Heart right ventricle (tissue), 16 donors: ENCODE data around the gene LRP1B. TPM values are rescaled to one million over a fixed set of nuclear protein-coding genes. Genes with fewer than 3 reads are reported as not detected.

ENCODE experiments used
- ATAC-seq, 8 donors: fragments of 200-7000 bp; cut with Tn5 transposase; one replicate each; pipeline ENCODE4 v1.9.1; 2020; ENCODE audit warnings: mild to moderate bottlenecking in 8 of 8, moderate library complexity in 8 of 8, moderate number of reproducible peaks in 1 of 8
- DNase-seq, 2 donors: peaks; one replicate each; pipeline ENCODE4 v3.0.0-alpha.2; 2020
- H3K27ac ChIP-seq, 10 donors: fragments of 200-600 bp; sonication (generic) in 2 of 10; one replicate each; pipeline versions ENCODE4 v1.5.0 to v1.8.0; 2020 to 2022; ENCODE audit warnings: mild to moderate bottlenecking in 3 of 10
- H3K27me3 ChIP-seq, 7 donors: fragments of 200-600 bp; one replicate each; pipeline ENCODE4 v1.8.0; 2021 to 2022; ENCODE audit warnings: mild to moderate bottlenecking in 2 of 7
- H3K36me3 ChIP-seq, 9 donors: fragments of 200-600 bp; sonication (generic) in 1 of 9; one replicate each; pipeline versions ENCODE4 v1.5.0 to v1.8.0; 2020 to 2022; ENCODE audit warnings: mild to moderate bottlenecking in 2 of 9
- H3K4me1 ChIP-seq, 9 donors: fragments of 200-600 bp; sonication (generic) in 1 of 9; one replicate each; pipeline versions ENCODE4 v1.5.0 to v1.8.0; 2020 to 2022; ENCODE audit warnings: mild to moderate bottlenecking in 4 of 9
- H3K4me3 ChIP-seq, 10 donors: fragments of 200-600 bp; sonication (generic) in 2 of 10; one replicate each; pipeline versions ENCODE4 v1.5.0 to v1.8.0; 2020 to 2022; ENCODE audit warnings: mild to moderate bottlenecking in 7 of 10, moderate library complexity in 2 of 10
- H3K9me3 ChIP-seq, 11 donors: fragments of 200-600 bp in 10 of 11; sonication (generic) in 2 of 11; one replicate each; pipeline versions ENCODE4 v1.5.0 to v1.8.0; 2013 to 2022; ENCODE audit warnings: mild to moderate bottlenecking in 2 of 11, control low read depth in 1 of 11, moderate library complexity in 1 of 11
- WGBS, 2 donors: extraction: QIAGEN DNeasy Blood & Tissue Kit; methylation state at CpG; one replicate each; pipeline ENCODE4 v1.1.7; 2013; ENCODE audit warnings: inconsistent platforms in 1 of 2; 5-methylcytosine and 5-hydroxymethylcytosine counted together
- intact Hi-C, 10 donors: fragments of 100-400 bp; cut with DNase I; formaldehyde crosslinking; loops; one replicate each; pipeline versions ENCODE4 v1.11.1 to v1.14.2; 2022
- polyA plus RNA-seq, 2 donors: library from polyadenylated mRNA; stranded (reverse); fragments of 200-250 nt; gene quantifications; one replicate each; pipeline ENCODE4 v1.2.3, GENCODE V29; 2013
- total RNA-seq, 10 donors: library from RNA; stranded (reverse); fragmentation: NEBNext Ultra II Directional in 3 of 10; extraction: Animal tissue kit (Norgen Biotek cat#: 25700) in 3 of 10; gene quantifications; one replicate each; pipeline versions ENCODE4 v1.2.1 to v1.2.4, GENCODE V29; 2021 to 2023
- TF ChIP-seq, protein P1 (sequence below), 9 donors: fragments of 200-600 bp; sonication (generic) in 2 of 9; IDR thresholded peaks; one replicate each; pipeline versions ENCODE4 v1.5.0 to v1.8.0; 2021 to 2022; ENCODE audit warnings: antibody characterized with exemption in 9 of 9, mild to moderate bottlenecking in 5 of 9, moderate library complexity in 1 of 9
- donor health status: Arrhythmogenic right ventricular cardiomyopathy.
- donor health status: ischemic (EF 13 %, LVEDD 7.1; RV severe dilation, severe dysfunction).
- donor health status: healthy with polysubstance abuse.
- donor health status: DM: no; HTN: yes; CAD: no.
- donor health status: DM: no; HTN: no; CAD: no.
- donor health status: ischemic (EF 25% LVEDD 6.9; RV normal size, moderate dysfunction).
- donor health status: ischemic (EF 25% LVEDD 5.7; RV mildly dilated, moderate dysfunction).
- donor health status: healthy.
- donor health status: DM: yes; HTN: yes; CAD: no.
- donor health status: Ischemic cardiomyopathy.
- donor health status: ischemic (EF 35%, LVEDD 5.7; RV mildly dilated, moderate dysfunction).
- donor health status: nonischemic (EF 11% LVEDD 7.7; RV severe dilation, severe dysfunction).
- donor health status: DM: yes; HTN: yes; CAD: no.
- donor health status: PGD.
- donor health status: ischemic (EF 29% LVEDD 5.4; RV normal size, mild dysfunction).
- donor health status: nonischemic (EF 23%, LVEDD 6.1; RV moderate dilation, normal function).

The LRP1B gene
- total and polyA plus RNA-seq, 12 donors, result 0.02 to 0.27 (median 0.14) TPM; not detected in 1

- H3K9me3 ChIP-seq, result no peaks in the 10 kb centered on the region
- H3K36me3 ChIP-seq, result no peaks in the 10 kb centered on the region
- no peak overlapping the region for H3K4me3 ChIP-seq
- no peak for ATAC-seq
- no peak overlapping the region for H3K27ac ChIP-seq
- no peaks in the 10 kb centered on the region for H3K27me3 ChIP-seq
- intact Hi-C loops, result no loop called here
- H3K4me1 ChIP-seq, result no peaks in the 10 kb centered on the region
- DNase-seq, result no peak
- 80 to 81% methylated on average over 1 of the region's 1 CpG for WGBS, 2 donors
- TF ChIP-seq, protein P1, sequence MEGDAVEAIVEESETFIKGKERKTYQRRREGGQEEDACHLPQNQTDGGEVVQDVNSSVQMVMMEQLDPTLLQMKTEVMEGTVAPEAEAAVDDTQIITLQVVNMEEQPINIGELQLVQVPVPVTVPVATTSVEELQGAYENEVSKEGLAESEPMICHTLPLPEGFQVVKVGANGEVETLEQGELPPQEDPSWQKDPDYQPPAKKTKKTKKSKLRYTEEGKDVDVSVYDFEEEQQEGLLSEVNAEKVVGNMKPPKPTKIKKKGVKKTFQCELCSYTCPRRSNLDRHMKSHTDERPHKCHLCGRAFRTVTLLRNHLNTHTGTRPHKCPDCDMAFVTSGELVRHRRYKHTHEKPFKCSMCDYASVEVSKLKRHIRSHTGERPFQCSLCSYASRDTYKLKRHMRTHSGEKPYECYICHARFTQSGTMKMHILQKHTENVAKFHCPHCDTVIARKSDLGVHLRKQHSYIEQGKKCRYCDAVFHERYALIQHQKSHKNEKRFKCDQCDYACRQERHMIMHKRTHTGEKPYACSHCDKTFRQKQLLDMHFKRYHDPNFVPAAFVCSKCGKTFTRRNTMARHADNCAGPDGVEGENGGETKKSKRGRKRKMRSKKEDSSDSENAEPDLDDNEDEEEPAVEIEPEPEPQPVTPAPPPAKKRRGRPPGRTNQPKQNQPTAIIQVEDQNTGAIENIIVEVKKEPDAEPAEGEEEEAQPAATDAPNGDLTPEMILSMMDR (IDR thresholded peaks at IDR 0.05), result no peak
Observed at GRCh38 chr2:142041105-142041504, 89.7 kb downstream of the LRP1B start.

- Histone ChIP-seq H3K4me3 (no peak overlapping the region), H3K27me3 (no peaks in the 10 kb centered on the region), H3K9me3 (no peaks in the 10 kb centered on the region), H3K36me3 (no peaks in the 10 kb centered on the region), H3K27ac (no peak overlapping the region), H3K4me1 (no peaks in the 10 kb centered on the region)
- DNase-seq (no peak), ATAC-seq (no peak)
- intact Hi-C loops, result no loop called here
- 56 to 78% methylated on average over 1 of the region's 1 CpG for WGBS, 2 donors
- TF ChIP-seq, protein P1 (IDR thresholded peaks at IDR 0.05), result no peak
Observed at GRCh38 chr2:142040556-142040955, 90.3 kb downstream of the LRP1B start.

DNA sequence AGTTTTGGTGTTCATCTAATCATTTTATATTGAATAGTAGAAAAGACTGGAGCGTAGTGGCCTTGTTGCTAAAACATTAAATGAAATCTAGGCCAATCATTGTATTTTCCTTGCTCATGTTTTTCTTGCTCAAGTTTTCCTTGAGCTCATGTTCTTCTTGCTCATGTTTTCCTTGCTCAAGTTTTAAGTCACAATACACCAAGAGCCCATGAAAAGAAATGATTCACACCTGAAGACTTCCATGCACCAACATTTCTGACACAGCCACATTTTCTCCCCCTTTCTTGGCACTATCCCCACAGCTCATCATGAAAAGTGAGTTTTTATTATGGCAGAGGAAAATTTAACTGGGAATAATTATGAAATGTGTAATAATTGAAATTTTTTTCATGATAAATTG lies 92.0 kb downstream of the LRP1B start:
- H3K27me3 ChIP-seq, result no peaks in the 10 kb centered on the region
- ATAC-seq (no peak), DNase-seq (no peak)
- no peak overlapping the region for H3K27ac ChIP-seq
- H3K9me3 ChIP-seq, result no peaks in the 10 kb centered on the region
- intact Hi-C loops, result no loop called here
- TF ChIP-seq, protein P1 (IDR thresholded peaks at IDR 0.05), result no peak
- H3K36me3 ChIP-seq, result no peaks in the 10 kb centered on the region
- H3K4me3 ChIP-seq, result no peak overlapping the region
- 82 to 92% methylated on average over 1 of the region's 1 CpG for WGBS, 2 donors
- H3K4me1 ChIP-seq, result no peaks in the 10 kb centered on the region

GRCh38 chr2:142037744-142038143 lies 93.1 kb downstream of the LRP1B start:
- Histone ChIP-seq H3K4me3 (no peak overlapping the region), H3K27ac (no peak overlapping the region), H3K4me1 (no peaks in the 10 kb centered on the region), H3K36me3 (no peaks in the 10 kb centered on the region), H3K27me3 (no peaks in the 10 kb centered on the region), H3K9me3 (no peaks in the 10 kb centered on the region)
- intact Hi-C loops, result no loop called here
- DNase-seq, result no peak
- ATAC-seq, result no peak
- TF ChIP-seq, protein P1 (IDR thresholded peaks at IDR 0.05), result no peak
- 5 to 11% methylated on average over 3 of the region's 3 CpGs for WGBS, 2 donors

DNA sequence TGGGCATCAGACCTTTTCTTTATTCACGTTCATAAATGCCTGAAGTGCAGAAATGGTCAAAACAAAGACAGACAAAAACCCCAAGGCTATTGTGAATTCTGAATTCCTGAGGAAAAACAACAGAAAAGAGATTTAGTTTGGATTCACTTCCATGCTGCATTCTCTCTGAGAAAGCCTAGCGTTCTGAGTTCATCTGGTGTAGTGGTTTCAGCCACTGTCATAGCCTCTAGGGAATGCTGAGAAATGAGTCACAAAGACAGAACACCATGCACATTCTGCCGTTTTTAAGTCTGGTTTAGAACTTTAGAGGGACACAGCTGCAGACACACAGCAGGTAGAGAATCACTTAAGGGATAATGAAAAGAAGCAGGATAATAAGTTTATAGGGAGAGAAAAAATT lies 93.8 kb downstream of the LRP1B start:
- Histone ChIP-seq H3K9me3 (no peaks in the 10 kb centered on the region), H3K27me3 (no peaks in the 10 kb centered on the region), H3K4me3 (no peak overlapping the region), H3K4me1 (no peaks in the 10 kb centered on the region), H3K27ac (no peak overlapping the region), H3K36me3 (no peaks in the 10 kb centered on the region)
- DNase-seq (no peak), ATAC-seq (no peak)
- TF ChIP-seq, protein P1 (IDR thresholded peaks at IDR 0.05), result no peak
- WGBS, 2 donors, result 41 to 44% methylated on average over 3 of the region's 3 CpGs
- intact Hi-C loops, result no loop called here
